ENCODE data around the gene YAP1.
"Not testable (repeated sequence)": the region's sequence is repeated elsewhere in the genome, so short reads cannot be mapped to it uniquely, and the experiment has no call there.

The YAP1 gene

GRCh38 chr11:102200325-102200724 lies 90.1 kb downstream of the YAP1 start:
- not testable (repeated sequence) for DNase-seq (ENCODE audit: low spot score)

GRCh38 chr11:102201776-102202175 lies 91.5 kb downstream of the YAP1 start:
- no peak for DNase-seq (ENCODE audit: low spot score)

DNA sequence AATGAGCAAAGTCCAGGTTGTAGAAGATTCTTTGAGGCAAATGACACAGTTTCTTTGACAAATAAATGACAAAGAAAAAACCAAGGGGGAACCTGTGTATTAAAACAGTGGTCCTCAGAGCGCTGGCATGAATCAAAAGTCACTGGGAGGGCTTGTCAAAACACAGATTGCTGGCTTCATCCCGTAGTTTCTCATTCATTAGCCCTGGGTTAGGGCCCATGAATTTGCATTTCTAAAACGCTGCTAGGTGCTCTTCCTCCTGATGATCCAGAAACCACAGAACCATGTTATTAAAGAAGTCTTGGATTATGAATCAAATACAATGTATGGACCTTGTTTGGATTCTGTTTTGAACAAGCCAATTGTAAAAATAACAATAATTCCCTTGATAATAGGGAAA lies 92.7 kb downstream of the YAP1 start:
- no peak for DNase-seq (ENCODE audit: low spot score)

DNA sequence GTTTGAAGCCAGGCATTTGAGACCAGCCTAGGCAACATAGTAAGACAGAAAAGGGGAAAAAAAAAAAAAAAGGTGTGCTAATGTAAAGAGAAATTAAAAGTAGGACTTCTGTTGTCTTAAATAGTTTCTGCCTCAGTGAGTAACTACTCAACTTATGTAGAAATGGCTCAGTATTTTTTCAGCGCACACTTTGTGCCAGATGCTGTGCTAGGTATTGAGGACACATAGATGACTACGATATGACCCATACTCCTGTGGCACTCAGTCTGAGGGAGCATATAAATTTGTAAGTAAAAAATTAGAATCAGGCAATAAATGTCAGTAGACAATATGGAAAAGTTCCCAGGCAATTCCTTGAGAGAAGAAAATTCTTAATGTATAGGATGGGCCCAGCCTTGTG lies 93.9 kb downstream of the YAP1 start:
- no peak for DNase-seq (ENCODE audit: low spot score)

GRCh38 chr11:102205805-102206204 lies 95.6 kb downstream of the YAP1 start:
- DNase-seq (ENCODE audit: low spot score): no peak

- DNase-seq (ENCODE audit: low spot score): no peak
These were observed 98.6 kb downstream of the YAP1 start for GRCh38 chr11:102208835-102209234.

DNA sequence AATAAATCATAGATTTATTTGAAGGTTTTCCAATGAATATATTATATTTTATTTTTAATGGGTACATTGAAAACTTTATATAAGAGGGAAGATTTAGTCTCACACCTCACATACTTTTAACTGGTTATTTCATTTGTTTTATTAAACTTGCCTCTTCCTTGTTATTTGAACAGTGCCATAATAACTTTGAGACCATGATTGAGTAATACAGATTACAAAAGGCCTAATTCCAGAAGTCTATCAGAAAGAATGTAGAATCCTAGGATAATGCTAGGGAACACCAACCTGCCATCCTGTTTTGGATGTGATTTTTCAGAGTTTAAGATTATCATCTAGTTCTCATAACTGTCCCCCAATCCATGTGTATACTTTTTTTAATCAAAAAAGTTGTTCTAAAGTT lies 104.4 kb downstream of the YAP1 start:
- DNase-seq (ENCODE audit: low spot score): no peak

- no peak for DNase-seq (ENCODE audit: low spot score)
These were observed 106.3 kb downstream of the YAP1 start for GRCh38 chr11:102216433-102217075.

DNA sequence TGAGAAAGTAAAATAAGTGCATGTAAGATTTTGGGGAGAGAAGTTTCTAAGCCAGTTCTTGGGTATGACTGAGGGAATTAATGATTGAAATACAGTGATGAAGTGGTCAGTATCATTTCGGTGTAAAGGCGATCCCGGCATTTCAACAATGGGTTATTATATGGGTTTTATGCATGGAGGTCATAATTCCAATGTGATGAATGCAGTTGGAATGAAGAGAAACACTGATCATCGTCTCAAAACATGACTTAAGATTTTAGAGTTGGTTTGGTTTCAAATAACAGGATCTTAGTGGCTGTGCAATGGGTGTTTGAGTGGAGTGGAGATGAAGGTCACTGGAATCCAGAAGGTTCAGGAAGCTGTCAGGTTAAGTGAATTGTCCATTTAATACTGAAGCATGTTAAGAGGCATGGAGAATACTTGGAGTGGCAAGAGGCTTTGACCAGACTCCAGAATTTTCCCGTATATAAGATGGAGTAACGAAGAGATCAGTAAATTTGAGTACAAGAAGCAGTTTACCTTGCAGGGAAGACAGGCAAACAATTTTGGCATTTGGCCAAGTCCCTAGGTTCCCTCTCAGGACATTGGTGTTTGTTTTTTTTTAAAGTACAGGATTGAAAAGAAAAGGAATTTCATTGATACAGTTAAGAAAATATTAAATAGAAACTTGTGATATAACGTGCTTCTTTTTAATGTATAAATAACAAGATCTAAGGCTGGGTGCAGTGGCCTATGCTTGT lies 110.7 kb downstream of the YAP1 start:
- DNase-seq (ENCODE audit: low spot score): no peak

DNA sequence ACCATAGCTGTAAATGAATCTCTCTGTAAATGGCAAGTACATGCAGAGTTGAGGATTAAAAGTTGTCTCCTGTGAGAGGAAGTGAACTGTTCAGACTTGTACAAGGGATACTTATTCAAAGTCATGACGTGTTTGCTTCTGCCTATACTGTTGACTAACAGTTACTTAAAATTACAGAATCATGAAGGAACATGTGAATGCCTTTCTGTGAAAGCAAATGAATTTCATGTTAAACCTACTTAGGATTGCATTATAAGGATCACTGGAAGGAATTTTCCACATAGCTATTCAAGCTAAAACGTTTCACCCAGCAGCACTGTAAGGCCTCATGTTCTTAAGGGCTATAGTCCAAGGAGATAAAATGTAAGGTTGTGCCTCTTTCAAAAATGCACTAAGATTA lies 113.6 kb downstream of the YAP1 start:
- DNase-seq (ENCODE audit: low spot score): no peak

DNA sequence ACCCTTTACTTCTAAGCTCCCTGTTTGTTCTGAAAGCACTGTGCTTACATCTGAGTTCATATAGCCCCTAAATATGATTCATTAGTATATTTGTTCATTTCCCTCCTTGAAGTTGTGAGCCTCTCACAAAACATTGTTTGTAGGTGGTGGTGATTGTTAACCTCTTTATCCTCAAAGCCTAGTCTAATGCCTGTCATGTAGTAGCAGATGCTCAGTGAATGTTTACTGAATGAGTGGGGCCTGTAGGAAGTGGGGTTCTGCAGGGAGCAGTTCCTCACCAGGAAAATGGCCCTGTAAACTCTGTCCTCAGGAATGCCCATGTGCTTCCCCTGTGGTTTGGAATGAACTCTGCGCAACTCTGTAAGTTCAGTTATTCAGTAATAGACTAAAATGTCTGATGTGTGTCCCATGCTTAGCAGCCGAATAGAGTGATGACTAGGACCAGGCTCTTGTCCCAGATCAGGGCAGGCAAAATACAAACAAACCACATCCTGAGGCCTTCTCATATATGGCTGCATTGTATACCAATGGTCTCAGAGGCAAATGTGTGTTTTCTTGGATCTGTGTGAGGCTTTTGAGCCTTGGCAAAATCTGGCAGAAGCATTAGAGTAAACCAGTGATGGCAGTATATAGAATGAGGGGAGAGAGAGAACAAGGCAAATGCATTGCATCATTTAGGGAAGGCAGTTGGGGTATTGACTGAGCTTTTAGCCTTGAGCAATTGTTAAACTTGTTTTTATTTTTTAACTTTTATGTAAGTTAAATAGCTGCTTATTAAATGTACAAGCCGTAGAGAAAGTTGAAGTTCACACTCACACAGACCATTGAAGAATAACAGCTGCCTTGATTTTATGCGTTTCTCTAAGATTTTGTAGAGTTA lies 115.7 kb downstream of the YAP1 start:
- no peak for DNase-seq (ENCODE audit: low spot score)

- DNase-seq (ENCODE audit: low spot score): no peak
These were observed 116.6 kb downstream of the YAP1 start for GRCh38 chr11:102226702-102227490.

- DNase-seq (ENCODE audit: low spot score): no peak
These were observed 119.4 kb downstream of the YAP1 start for GRCh38 chr11:102229510-102230123.

DNA sequence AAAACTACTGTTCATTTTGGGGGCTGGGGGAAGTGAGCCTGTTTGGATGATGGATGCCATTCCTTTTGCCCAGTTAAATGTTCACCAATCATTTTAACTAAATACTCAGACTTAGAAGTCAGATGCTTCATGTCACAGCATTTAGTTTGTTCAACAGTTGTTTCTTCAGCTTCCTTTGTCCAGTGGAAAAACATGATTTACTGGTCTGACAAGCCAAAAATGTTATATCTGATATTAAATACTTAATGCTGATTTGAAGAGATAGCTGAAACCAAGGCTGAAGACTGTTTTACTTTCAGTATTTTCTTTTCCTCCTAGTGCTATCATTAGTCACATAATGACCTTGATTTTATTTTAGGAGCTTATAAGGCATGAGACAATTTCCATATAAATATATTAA lies 119.9 kb downstream of the YAP1 start:
- no peak for DNase-seq (ENCODE audit: low spot score)

DNA sequence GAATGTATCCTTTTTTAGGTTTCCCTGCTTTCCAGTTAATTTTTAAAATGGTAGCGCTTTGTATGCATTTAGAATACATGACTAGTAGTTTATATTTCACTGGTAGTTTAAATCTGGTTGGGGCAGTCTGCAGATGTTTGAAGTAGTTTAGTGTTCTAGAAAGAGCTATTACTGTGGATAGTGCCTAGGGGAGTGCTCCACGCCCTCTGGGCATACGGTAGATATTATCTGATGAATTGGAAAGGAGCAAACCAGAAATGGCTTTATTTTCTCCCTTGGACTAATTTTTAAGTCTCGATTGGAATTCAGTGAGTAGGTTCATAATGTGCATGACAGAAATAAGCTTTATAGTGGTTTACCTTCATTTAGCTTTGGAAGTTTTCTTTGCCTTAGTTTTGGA lies 120.7 kb downstream of the YAP1 start:
- DNase-seq (ENCODE audit: low spot score): no peak

GRCh38 chr11:102234779-102235439 lies 124.7 kb downstream of the YAP1 start:
- no peak for DNase-seq (ENCODE audit: low spot score)

GRCh38 chr11:102237096-102237735 lies 127.0 kb downstream of the YAP1 start:
- no peak for DNase-seq (ENCODE audit: low spot score)

DNA sequence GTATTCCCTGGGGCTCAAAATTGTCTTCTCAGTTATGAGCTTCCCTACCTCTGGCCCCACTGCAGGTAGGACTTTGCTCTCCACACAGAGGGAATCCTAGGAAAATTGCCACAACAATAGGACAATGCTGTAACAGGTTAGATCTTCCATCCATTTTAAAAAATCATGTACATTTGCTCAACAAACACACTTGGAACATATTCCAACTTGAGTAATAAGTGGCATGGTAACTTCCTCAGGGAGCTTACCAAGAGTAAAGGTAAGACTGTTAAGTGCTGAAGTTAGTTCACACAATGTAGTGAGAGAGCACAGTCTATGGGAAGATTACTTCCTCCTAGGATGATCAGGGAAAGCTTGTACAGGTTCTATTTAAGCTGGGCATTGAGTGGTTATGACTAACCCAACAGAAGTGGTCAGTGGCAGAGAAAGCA lies 128.2 kb downstream of the YAP1 start:
- DNase-seq (ENCODE audit: low spot score): no peak

DNA sequence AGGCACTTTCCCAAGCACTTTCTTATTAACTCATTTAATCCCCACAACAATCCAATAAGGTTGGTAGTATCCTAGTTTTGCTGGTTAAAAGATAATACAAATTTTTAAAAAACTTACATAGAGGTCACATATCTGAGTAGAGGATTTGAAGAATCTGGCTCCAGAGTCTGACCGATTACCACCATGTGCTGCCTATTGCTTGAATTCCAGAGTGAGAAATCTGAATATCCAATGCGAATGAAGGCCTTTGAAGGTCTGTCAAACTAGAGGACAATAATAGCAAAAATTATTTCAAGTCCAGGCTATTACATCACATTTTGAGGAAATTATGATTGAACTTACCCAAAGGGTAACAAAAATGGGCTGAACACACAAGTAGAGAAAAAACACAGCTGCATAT lies 129.2 kb downstream of the YAP1 start:
- DNase-seq (ENCODE audit: low spot score): no peak

DNA sequence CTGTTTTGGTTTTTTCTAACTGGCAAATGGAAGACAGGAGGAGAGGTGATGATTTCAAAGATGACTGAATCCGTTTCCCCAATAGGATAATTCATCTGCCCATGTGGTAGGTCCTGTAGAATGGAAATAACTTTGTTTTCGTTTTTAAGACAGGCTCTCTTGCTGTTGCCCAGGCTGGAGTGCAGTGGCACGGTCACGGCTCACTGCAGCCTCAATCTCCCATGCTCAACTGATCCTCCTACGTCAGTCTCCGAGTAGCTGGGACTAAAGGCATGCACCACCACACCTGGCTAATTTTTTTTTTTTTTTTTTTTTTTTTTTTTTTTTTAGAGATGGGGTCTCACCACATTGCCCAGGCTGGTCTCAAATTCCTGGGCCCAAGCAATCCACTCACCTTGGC lies 129.7 kb downstream of the YAP1 start:
- DNase-seq (ENCODE audit: low spot score): no peak

GRCh38 chr11:102240502-102240901 lies 130.3 kb downstream of the YAP1 start:
- no peak for DNase-seq (ENCODE audit: low spot score)

Measured in CD4-positive, alpha-beta T cell treated with Interleukin-6 at 100 ng/mL for 8 hours (primary cell).